ENCODE results near the gene CCSAP.

The CCSAP gene

DNA sequence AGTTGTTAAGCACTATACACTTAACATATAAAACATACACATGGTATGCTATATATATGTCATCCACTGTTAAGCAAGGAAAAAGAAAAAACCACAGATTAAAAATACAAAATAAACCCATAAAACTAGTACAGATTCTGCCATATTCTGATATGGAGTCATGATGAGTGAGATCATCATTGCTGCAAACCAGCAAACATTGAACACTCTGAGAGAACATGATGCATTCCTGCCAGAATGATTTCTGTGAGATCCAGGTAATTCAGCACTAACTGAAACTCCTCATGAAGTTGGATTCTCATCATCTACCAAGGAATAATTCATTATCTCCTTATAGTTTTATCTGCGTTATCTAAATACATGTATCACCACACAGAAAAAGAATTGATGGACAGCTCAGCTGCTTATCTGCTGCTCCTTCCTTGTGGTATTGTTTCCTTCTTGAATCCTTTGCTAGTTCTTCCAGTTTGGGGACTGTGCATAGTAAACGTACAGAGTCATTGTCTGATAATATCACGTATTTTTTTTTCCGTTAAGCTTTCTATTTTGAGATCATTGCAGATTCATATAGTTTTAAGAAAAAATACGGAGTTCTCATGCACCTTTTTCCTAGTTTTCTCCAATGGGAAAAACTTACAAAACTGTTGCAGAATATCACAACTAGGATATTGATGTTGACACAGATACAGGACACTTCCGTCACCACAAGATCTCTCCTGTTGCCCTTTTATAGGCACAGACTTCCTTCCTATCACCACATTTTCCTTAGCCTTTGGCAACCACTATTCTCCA lies 62.6 kb downstream of the CCSAP start:
- Histone ChIP-seq H3K27me3 (ENCODE audit: insufficient read depth, low read length, poor library complexity, severe bottlenecking) (no peaks in the 10 kb centered on the region), H3K4me2 (ENCODE audit: low read depth, low read length, poor library complexity, severe bottlenecking) (peak overlapping the region; percentile 48), H3K4me1 (ENCODE audit: insufficient read depth, low read length, poor library complexity, severe bottlenecking) (peaks cover 42% of the 10 kb centered on the region), H3F3A (ENCODE audit: low read depth) (0 out of 2 replicates have a peak, but pooled peaks cover 3% of the 10 kb centered on the region), H4K20me1 (ENCODE audit: insufficient read depth, low read length, poor library complexity, severe bottlenecking) (peaks cover 68% of the 10 kb centered on the region), H3K36me3 (ENCODE audit: insufficient read depth, low read length) (no peaks in the 10 kb centered on the region), H3K9me2 (replicated peaks; ENCODE audit: low read depth, low read length) (no peaks in the 10 kb centered on the region), H3K4me3 (ENCODE audit: low read length, poor library complexity, severe bottlenecking) (no peak overlapping the region), H3K9ac (ENCODE audit: low read depth, low read length, poor library complexity, severe bottlenecking) (no peak overlapping the region), H3K79me2 (ENCODE audit: insufficient read depth, low read length) (peaks cover 95% of the 10 kb centered on the region), H3K9me3 (ENCODE audit: insufficient read depth, low read depth, low read length) (no peaks in the 10 kb centered on the region), H2AFZ (ENCODE audit: low read length) (no peak overlapping the region)
- TF ChIP-seq, protein P1, sequence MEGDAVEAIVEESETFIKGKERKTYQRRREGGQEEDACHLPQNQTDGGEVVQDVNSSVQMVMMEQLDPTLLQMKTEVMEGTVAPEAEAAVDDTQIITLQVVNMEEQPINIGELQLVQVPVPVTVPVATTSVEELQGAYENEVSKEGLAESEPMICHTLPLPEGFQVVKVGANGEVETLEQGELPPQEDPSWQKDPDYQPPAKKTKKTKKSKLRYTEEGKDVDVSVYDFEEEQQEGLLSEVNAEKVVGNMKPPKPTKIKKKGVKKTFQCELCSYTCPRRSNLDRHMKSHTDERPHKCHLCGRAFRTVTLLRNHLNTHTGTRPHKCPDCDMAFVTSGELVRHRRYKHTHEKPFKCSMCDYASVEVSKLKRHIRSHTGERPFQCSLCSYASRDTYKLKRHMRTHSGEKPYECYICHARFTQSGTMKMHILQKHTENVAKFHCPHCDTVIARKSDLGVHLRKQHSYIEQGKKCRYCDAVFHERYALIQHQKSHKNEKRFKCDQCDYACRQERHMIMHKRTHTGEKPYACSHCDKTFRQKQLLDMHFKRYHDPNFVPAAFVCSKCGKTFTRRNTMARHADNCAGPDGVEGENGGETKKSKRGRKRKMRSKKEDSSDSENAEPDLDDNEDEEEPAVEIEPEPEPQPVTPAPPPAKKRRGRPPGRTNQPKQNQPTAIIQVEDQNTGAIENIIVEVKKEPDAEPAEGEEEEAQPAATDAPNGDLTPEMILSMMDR (conservative IDR thresholded peaks at IDR 0.05; ENCODE audit: low read length) = no peak
- TF ChIP-seq EZH2phosphoT487 (IDR thresholded peaks at IDR 0.05; ENCODE audit: borderline replicate concordance) = no peak

DNA sequence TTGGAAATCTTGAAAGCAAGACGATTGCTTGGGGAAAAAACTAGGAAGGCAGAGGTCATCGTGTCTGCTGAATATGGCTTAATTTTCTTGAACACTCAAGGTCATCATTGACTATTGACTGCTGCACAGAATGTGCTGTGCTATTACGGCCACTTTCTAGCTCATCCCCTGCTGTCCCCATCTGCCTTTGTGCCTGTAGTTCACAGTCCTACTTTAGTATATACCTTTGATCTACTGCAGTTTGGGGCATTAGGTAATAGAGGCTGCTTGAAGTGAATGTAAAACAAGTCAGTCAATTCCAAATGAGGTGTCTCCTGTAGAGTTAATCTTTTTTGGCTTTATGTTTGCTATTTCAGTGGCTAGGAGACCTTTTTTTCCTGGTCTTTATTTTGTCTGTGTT lies 63.6 kb downstream of the CCSAP start:
- no peak overlapping the region for H3K9ac ChIP-seq (ENCODE audit: low read depth, low read length, poor library complexity, severe bottlenecking)
- H2AFZ ChIP-seq (ENCODE audit: low read length) = no peak overlapping the region
- H3K9me3 ChIP-seq (ENCODE audit: insufficient read depth, low read depth, low read length) = no peaks in the 10 kb centered on the region
- no peaks in the 10 kb centered on the region for H3K9me2 ChIP-seq (replicated peaks; ENCODE audit: low read depth, low read length)
- peaks cover 72% of the 10 kb centered on the region for H4K20me1 ChIP-seq (ENCODE audit: insufficient read depth, low read length, poor library complexity, severe bottlenecking)
- H3K36me3 ChIP-seq (ENCODE audit: insufficient read depth, low read length) = no peaks in the 10 kb centered on the region
- TF ChIP-seq EZH2phosphoT487 (IDR thresholded peaks at IDR 0.05; ENCODE audit: borderline replicate concordance) = no peak
- TF ChIP-seq, protein P1 (conservative IDR thresholded peaks at IDR 0.05; ENCODE audit: low read length) = no peak
- H3K4me3 ChIP-seq (ENCODE audit: low read length, poor library complexity, severe bottlenecking) = peak overlapping the region; percentile 6
- H3K4me2 ChIP-seq (ENCODE audit: low read depth, low read length, poor library complexity, severe bottlenecking) = peak overlapping the region; percentile 48
- 0 out of 2 replicates have a peak, but pooled peaks cover 3% of the 10 kb centered on the region for H3F3A ChIP-seq (ENCODE audit: low read depth)
- peaks cover 95% of the 10 kb centered on the region for H3K79me2 ChIP-seq (ENCODE audit: insufficient read depth, low read length)
- no peaks in the 10 kb centered on the region for H3K27me3 ChIP-seq (ENCODE audit: insufficient read depth, low read length, poor library complexity, severe bottlenecking)
- H3K4me1 ChIP-seq (ENCODE audit: insufficient read depth, low read length, poor library complexity, severe bottlenecking) = peaks cover 52% of the 10 kb centered on the region

DNA sequence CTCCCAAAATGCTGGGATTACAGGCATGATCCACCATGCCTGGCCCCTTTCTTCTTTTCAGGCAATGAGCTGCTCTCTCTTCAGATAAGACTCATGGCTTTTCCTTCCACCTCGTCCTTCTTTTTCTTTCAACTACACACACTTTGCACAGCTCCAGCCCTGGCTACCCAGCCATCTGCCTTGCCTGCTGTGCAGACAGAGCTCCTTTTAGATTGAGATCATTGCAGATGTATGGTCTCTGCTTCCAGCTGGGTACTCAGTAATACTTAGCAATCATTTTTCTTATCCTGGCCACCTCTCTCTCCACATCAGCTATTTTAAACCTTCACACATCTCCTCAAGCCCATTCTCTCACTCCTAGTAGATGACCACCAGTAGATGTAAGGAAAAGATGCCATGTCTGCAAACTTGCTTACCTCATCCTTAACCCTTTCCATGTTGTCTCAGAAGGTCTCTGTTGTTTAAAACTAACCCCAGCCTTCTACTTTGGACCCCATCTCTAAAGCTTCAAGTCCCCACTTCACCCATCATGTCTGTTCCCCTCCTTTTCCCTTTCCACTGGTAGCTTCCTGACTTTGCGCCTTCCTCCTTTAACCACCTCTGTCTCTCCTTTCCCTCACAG lies 64.6 kb downstream of the CCSAP start:
- H3K27me3 ChIP-seq (ENCODE audit: insufficient read depth, low read length, poor library complexity, severe bottlenecking) = no peaks in the 10 kb centered on the region
- H4K20me1 ChIP-seq (ENCODE audit: insufficient read depth, low read length, poor library complexity, severe bottlenecking) = peaks cover 73% of the 10 kb centered on the region
- H3K4me1 ChIP-seq (ENCODE audit: insufficient read depth, low read length, poor library complexity, severe bottlenecking) = peaks cover 60% of the 10 kb centered on the region
- H3F3A ChIP-seq (ENCODE audit: low read depth) = 0 out of 2 replicates have a peak, but pooled peaks cover 3% of the 10 kb centered on the region
- H3K9me2 ChIP-seq (replicated peaks; ENCODE audit: low read depth, low read length) = no peaks in the 10 kb centered on the region
- H3K4me3 ChIP-seq (ENCODE audit: low read length, poor library complexity, severe bottlenecking) = peak overlapping the region; percentile 6
- H3K4me2 ChIP-seq (ENCODE audit: low read depth, low read length, poor library complexity, severe bottlenecking) = peak overlapping the region; percentile 48
- no peak for TF ChIP-seq EZH2phosphoT487 (IDR thresholded peaks at IDR 0.05; ENCODE audit: borderline replicate concordance)
- TF ChIP-seq, protein P1 (conservative IDR thresholded peaks at IDR 0.05; ENCODE audit: low read length) = no peak
- no peak overlapping the region for H3K9ac ChIP-seq (ENCODE audit: low read depth, low read length, poor library complexity, severe bottlenecking)
- no peaks in the 10 kb centered on the region for H3K36me3 ChIP-seq (ENCODE audit: insufficient read depth, low read length)
- H2AFZ ChIP-seq (ENCODE audit: low read length) = no peak overlapping the region
- H3K79me2 ChIP-seq (ENCODE audit: insufficient read depth, low read length) = peaks cover 97% of the 10 kb centered on the region
- no peaks in the 10 kb centered on the region for H3K9me3 ChIP-seq (ENCODE audit: insufficient read depth, low read depth, low read length)

All from Loucy (cell line).